ENCODE results near the gene UBAC1. TPM values are rescaled to one million over a fixed set of nuclear protein-coding genes. Genes with fewer than 3 reads are reported as not detected.

The UBAC1 gene
- total RNA-seq, 2 donors from 2014 or later, result 54.9 to 66.5 TPM

- intact Hi-C loops (cut with DNase I), result no loop called here
- H3K36me3 ChIP-seq, result no peaks in the 10 kb centered on the region
- peak overlapping the region; percentile 34 for H3K27ac ChIP-seq
- peak overlapping the region; percentile 58 to 66 for H3K9ac ChIP-seq (ENCODE audit: low read depth in 2 of 2, low read length in 2 of 2)
- H3K4me3 ChIP-seq, result peak overlapping the region; percentile 59
- TF ChIP-seq CTCF (IDR thresholded peaks at IDR 0.05), result no peak
- no peaks in the 10 kb centered on the region for H3K9me3 ChIP-seq
- H3K4me1 ChIP-seq, result peaks cover 11% of the 10 kb centered on the region
- DNase-seq, result peak; percentile 33
- H3K27me3 ChIP-seq, result no peaks in the 10 kb centered on the region
Measured at GRCh38 chr9:135906291-135907005, 54.7 kb downstream of the UBAC1 start.

GRCh38 chr9:135905380-135906258, 55.6 kb downstream of the UBAC1 start:
- H3K27me3 ChIP-seq, result no peaks in the 10 kb centered on the region
- intact Hi-C loops (cut with DNase I), result no loop called here
- no peaks in the 10 kb centered on the region for H3K36me3 ChIP-seq
- no peak for DNase-seq
- H3K4me3 ChIP-seq, result peak overlapping the region; percentile 59
- no peak for TF ChIP-seq CTCF (IDR thresholded peaks at IDR 0.05)
- peak overlapping the region; percentile 30 to 66 for H3K9ac ChIP-seq (ENCODE audit: low read depth in 2 of 2, low read length in 2 of 2)
- H3K9me3 ChIP-seq, result no peaks in the 10 kb centered on the region
- peak overlapping the region; percentile 34 for H3K27ac ChIP-seq
- peaks cover 11% of the 10 kb centered on the region for H3K4me1 ChIP-seq

GRCh38 chr9:135903786-135904520, 57.2 kb downstream of the UBAC1 start:
- no peak overlapping the region for H3K27ac ChIP-seq
- no peak for TF ChIP-seq CTCF (IDR thresholded peaks at IDR 0.05)
- H3K9me3 ChIP-seq, result no peaks in the 10 kb centered on the region
- H3K27me3 ChIP-seq, result no peaks in the 10 kb centered on the region
- intact Hi-C loops (cut with DNase I), result no loop called here
- no peaks in the 10 kb centered on the region for H3K36me3 ChIP-seq
- H3K9ac ChIP-seq (ENCODE audit: low read depth in 2 of 2, low read length in 2 of 2), result no peak overlapping the region
- DNase-seq, result no peak
- H3K4me3 ChIP-seq, result no peak overlapping the region
- peaks cover 8% of the 10 kb centered on the region for H3K4me1 ChIP-seq

GRCh38 chr9:135903358-135903656, 57.9 kb downstream of the UBAC1 start:
- H3K4me3 ChIP-seq, result no peak overlapping the region
- H3K27me3 ChIP-seq, result no peaks in the 10 kb centered on the region
- no peaks in the 10 kb centered on the region for H3K9me3 ChIP-seq
- H3K4me1 ChIP-seq, result peaks cover 3% of the 10 kb centered on the region
- intact Hi-C loops (cut with DNase I), result no loop called here
- H3K9ac ChIP-seq (ENCODE audit: low read depth in 2 of 2, low read length in 2 of 2), result no peak overlapping the region
- no peak for DNase-seq
- no peak for TF ChIP-seq CTCF (IDR thresholded peaks at IDR 0.05)
- H3K36me3 ChIP-seq, result no peaks in the 10 kb centered on the region
- no peak overlapping the region for H3K27ac ChIP-seq

GRCh38 chr9:135902655-135903357, 58.4 kb downstream of the UBAC1 start:
- Histone ChIP-seq H3K9me3 (no peaks in the 10 kb centered on the region), H3K4me3 (no peak overlapping the region), H3K27ac (no peak overlapping the region), H3K27me3 (no peaks in the 10 kb centered on the region), H3K9ac (ENCODE audit: low read depth in 2 of 2, low read length in 2 of 2) (no peak overlapping the region), H3K4me1 (peaks cover 3% of the 10 kb centered on the region), H3K36me3 (no peaks in the 10 kb centered on the region)
- DNase-seq, result no peak
- intact Hi-C loops (cut with DNase I), result no loop called here
- TF ChIP-seq CTCF (IDR thresholded peaks at IDR 0.05), result no peak

All from colonic mucosa (tissue), 4 donors.